ENCODE results near the gene UBE2H.

DNA sequence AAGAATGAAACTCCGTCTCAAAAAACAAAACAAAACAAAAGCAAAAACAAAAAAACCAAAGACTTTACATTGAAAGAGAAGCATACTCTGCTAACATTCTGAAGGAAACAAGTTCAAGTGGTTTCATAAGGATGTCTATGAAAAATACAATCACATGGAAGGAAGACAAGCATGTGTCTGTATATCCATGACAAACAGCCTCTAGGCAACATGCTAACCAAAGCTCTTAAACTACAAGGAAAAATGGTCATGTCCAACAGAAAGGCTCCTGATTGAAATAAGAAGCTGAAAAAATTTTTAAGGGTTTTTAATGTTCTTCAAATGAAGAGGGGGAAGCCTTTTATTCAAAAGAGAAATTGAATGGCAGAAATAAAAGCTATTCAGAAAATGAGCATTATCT lies 64.9 kb downstream of the UBE2H start:
- no peak for TF ChIP-seq POLR2A (IDR thresholded peaks at IDR 0.05)
- TF ChIP-seq, protein P1, sequence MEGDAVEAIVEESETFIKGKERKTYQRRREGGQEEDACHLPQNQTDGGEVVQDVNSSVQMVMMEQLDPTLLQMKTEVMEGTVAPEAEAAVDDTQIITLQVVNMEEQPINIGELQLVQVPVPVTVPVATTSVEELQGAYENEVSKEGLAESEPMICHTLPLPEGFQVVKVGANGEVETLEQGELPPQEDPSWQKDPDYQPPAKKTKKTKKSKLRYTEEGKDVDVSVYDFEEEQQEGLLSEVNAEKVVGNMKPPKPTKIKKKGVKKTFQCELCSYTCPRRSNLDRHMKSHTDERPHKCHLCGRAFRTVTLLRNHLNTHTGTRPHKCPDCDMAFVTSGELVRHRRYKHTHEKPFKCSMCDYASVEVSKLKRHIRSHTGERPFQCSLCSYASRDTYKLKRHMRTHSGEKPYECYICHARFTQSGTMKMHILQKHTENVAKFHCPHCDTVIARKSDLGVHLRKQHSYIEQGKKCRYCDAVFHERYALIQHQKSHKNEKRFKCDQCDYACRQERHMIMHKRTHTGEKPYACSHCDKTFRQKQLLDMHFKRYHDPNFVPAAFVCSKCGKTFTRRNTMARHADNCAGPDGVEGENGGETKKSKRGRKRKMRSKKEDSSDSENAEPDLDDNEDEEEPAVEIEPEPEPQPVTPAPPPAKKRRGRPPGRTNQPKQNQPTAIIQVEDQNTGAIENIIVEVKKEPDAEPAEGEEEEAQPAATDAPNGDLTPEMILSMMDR (IDR thresholded peaks at IDR 0.05): no peak
